ENCODE results near the gene NHLRC2. TPM values are rescaled to one million over a fixed set of nuclear protein-coding genes. Genes with fewer than 3 reads are reported as not detected.

NHLRC2 gene
- total RNA-seq, 1 donor from 2014 or later = 50.1 TPM

DNA sequence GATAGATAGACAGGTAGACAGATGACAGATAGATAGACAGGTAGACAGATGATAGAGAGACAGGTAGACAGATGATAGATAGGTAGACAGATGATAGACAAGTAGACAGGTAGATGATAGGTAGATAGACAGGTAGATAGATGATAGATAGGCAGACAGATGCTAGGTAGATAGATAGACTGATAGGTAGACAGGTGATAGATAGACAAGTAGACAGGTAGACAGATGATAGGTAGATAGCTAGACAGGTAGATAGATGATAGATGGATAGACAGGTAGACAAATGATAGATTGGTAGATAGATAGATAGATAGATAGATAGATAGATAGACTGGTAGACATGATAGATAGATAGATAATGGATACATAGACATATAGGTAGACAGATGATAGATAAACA is 95.8 kb downstream of the NHLRC2 start:
- TF ChIP-seq, protein P1, sequence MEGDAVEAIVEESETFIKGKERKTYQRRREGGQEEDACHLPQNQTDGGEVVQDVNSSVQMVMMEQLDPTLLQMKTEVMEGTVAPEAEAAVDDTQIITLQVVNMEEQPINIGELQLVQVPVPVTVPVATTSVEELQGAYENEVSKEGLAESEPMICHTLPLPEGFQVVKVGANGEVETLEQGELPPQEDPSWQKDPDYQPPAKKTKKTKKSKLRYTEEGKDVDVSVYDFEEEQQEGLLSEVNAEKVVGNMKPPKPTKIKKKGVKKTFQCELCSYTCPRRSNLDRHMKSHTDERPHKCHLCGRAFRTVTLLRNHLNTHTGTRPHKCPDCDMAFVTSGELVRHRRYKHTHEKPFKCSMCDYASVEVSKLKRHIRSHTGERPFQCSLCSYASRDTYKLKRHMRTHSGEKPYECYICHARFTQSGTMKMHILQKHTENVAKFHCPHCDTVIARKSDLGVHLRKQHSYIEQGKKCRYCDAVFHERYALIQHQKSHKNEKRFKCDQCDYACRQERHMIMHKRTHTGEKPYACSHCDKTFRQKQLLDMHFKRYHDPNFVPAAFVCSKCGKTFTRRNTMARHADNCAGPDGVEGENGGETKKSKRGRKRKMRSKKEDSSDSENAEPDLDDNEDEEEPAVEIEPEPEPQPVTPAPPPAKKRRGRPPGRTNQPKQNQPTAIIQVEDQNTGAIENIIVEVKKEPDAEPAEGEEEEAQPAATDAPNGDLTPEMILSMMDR (IDR thresholded peaks at IDR 0.05; ENCODE audit: borderline replicate concordance) = no peak

DNA sequence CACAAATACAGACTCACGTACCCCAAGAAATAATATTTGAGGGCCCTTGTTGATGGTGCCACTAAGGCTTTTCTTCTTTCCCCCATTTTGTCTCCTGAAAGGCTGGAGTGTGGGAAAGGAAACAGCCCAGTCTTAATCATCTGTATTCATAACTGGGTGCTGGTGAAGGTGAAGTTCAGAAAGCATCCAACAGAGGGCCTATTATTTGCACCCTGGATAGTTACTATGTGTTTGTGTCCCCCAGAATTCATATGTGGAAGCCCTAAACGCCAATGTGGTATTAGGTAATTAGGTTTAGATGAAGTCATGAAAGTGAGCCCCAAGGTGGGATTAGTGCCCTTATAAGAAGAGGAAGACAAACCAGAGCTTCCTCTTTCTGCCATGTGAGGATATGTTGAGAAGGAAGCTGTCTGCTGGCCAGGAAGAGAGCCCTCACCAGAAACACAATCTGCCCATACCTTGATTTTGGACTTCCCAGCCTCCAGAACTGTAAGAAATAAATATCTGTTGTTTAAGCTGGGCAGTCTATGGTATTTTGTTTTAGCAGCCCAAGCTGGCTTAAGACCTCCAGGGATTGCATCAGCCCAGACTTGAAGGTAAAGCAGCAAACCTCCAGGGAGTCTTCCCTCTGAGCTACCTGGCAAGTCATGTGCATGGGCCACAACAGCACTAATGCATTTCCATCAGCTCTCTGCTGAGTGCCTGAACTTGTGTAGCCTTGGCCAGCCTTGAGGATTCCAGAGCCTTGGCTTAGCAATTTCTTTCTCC is 99.2 kb downstream of the NHLRC2 start:
- no peaks in the 10 kb centered on the region for H3K27me3 ChIP-seq (ENCODE audit: low read depth)
- no peaks in the 10 kb centered on the region for H3K9me3 ChIP-seq (replicated peaks)
- TF ChIP-seq, protein P1 (IDR thresholded peaks at IDR 0.05; ENCODE audit: borderline replicate concordance) = peak; percentile 24
- no peak for DNase-seq
- no peak overlapping the region for H3K4me3 ChIP-seq
- no peaks in the 10 kb centered on the region for H3K36me3 ChIP-seq
- intact Hi-C loops (cut with micrococcal nuclease) = no loop called here
- peaks cover 14% of the 10 kb centered on the region for H3K4me1 ChIP-seq
- no peak overlapping the region for H3K27ac ChIP-seq (replicated peaks)

More for the DNA sequence above, 95.8 kb downstream of the NHLRC2 start:
- Histone ChIP-seq H3K4me3 (no peak overlapping the region), H3K27me3 (ENCODE audit: low read depth) (no peaks in the 10 kb centered on the region), H3K4me1 (peaks cover 15% of the 10 kb centered on the region), H3K36me3 (no peaks in the 10 kb centered on the region), H3K27ac (replicated peaks) (no peak overlapping the region), H3K9me3 (replicated peaks) (no peaks in the 10 kb centered on the region)
- DNase-seq = no peak
- intact Hi-C loops (cut with micrococcal nuclease) = no loop called here

DNA sequence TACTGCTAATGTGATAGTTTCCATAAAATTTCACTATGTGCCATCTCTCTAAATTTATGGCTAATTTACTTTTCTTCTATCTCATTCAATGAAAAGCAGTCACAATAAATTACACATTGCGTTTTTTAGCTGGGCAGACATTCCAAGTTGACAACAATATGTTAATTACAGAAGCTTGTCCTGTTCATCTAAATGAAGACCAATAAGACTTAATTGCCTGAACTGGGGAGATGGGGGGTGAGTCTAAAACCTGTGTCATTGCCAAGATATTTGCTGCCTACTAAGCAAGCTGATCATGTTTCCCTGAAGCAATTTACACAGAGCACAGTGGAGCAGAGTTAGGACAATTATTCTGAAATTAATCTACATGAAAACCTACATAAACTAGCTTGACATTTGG is 99.9 kb downstream of the NHLRC2 start:
- Histone ChIP-seq H3K36me3 (no peaks in the 10 kb centered on the region), H3K27me3 (ENCODE audit: low read depth) (no peaks in the 10 kb centered on the region), H3K9me3 (replicated peaks) (no peaks in the 10 kb centered on the region), H3K4me1 (peaks cover 20% of the 10 kb centered on the region), H3K27ac (replicated peaks) (no peak overlapping the region), H3K4me3 (no peak overlapping the region)
- intact Hi-C loops (cut with micrococcal nuclease) = no loop called here
- no peak for DNase-seq
- TF ChIP-seq, protein P1 (IDR thresholded peaks at IDR 0.05; ENCODE audit: borderline replicate concordance) = no peak

DNA sequence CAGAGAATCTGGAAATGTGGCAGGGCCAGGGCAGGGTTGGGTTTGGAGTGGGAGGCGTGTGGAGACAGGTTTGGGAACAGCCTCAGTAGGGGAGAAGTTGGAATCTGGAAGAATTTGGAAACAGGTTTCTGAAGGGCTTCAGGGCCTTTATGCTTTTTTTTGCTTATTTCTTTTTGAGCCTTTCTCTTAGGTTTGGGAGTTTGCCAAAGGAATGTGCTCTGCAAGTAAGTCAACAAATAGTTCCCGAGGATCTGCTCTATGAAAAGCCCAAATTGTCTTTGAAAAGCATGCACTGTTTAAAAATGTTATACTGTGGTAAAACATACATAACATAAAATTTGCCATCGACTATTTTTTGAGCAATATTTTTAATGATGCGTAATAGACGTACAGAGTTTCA is 102.6 kb downstream of the NHLRC2 start:
- intact Hi-C loops (cut with micrococcal nuclease) = no loop called here
- Histone ChIP-seq H3K36me3 (no peaks in the 10 kb centered on the region), H3K4me1 (peaks cover 20% of the 10 kb centered on the region), H3K27me3 (ENCODE audit: low read depth) (no peaks in the 10 kb centered on the region), H3K27ac (replicated peaks) (peak overlapping the region; percentile 45), H3K4me3 (no peak overlapping the region), H3K9me3 (replicated peaks) (no peaks in the 10 kb centered on the region)
- DNase-seq = no peak
- TF ChIP-seq, protein P1 (IDR thresholded peaks at IDR 0.05; ENCODE audit: borderline replicate concordance) = no peak

DNA sequence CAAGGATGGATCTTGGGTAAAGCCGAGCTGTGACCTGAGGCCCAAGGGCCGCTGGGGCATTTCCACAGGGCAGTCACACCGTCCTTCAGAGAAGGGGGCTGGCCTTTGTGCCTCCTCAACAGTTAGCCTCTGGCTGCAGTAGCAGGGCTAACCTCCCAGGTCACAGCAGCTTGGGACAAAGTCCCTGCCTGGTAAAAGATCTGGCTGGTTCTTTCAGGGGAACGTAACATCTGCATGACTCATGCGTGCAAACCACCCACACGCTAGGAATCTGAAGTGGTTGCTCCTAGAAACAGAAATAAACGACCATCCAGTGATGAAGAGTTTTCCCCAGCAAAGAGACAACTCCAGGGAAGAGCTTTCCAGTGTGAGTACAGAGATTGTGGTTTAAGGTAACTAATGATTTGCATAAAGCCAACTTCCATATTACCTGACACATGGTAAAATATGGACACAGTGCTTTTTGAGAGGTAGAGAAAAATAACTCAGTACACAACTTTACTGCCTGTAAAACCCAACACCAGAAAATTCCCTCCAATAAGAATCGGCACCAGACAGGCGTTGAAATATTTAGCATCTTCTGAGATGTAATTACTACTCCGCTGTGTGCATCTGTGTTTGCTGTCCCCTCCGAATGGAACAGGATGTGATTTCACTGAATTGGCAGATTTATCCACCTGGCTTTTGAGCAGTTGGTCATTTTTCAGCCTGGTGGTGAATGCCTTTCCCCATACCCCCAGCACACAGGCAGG is 104.3 kb downstream of the NHLRC2 start:
- Histone ChIP-seq H3K27ac (replicated peaks) (peak overlapping the region; percentile 44), H3K36me3 (no peaks in the 10 kb centered on the region), H3K9me3 (replicated peaks) (no peaks in the 10 kb centered on the region), H3K4me3 (no peak overlapping the region), H3K4me1 (peaks cover 20% of the 10 kb centered on the region), H3K27me3 (ENCODE audit: low read depth) (no peaks in the 10 kb centered on the region)
- intact Hi-C loops (cut with micrococcal nuclease) = no loop called here
- TF ChIP-seq, protein P1 (IDR thresholded peaks at IDR 0.05; ENCODE audit: borderline replicate concordance) = no peak
- no peak for DNase-seq
